GM19438 (cell line): Measurements from ENCODE around the gene ZNF844.
"Not testable (repeated sequence)": the region's sequence is repeated elsewhere in the genome, so short reads cannot be mapped to it uniquely, and the experiment has no call there.

Experiments
- ATAC-seq: cut with Tn5 transposase; IDR thresholded peaks from one replicate; pipeline ENCODE4 v1.9.1; 2021; ENCODE audit warnings: low read depth; ENCODE audit not compliant: unreplicated experiment

Gene ZNF844

DNA sequence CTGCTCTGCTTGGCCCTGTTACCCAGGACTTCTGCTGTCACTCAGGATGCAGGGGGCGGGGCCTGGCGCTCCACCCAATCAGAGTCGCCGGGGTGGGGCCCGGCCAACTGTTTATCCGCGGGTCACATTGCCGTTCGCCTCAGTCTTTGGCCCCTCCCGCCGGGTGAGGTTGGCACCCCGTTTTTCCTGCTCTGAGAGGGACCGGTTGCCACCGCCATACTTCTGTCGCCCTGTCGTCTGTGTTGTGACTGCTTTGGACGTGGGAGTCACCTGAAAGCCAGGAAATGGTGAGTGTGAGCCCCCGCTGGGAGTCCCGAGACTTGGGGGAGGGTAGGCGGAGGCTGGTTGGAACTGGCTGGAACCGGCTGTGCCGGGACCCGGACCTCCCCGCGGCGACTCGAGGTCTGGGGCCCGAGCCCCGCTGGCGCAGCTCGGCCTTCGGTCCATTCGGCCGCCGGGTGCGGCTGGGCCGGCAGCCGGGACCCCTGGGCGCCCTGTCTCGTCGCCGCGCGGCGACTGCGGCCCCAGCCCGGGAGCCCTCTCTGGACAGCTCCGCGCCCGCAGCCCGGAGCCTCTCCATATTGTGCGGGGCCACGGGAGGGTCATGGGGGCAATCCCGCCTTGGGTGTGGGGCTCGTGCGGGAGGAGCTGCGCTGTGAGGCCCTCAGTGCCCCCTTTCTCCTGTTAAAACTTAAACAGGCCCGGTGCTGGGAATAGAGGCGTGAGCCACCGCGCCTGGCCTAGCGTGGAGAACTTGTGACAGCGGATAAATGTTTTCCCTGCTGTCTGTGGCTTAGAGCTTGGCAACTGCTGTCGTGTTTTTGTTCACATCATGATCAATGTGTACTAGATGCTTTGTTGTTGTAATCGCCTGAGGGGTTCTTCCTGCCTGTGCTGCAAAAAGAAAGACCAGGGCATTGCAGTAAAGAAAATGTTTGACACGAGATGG, at the start of gene ZNF844:
ZNF844 (plus strand) TSS at position 142 of the 949 bp plus-strand sequence; CDS start at position 285, 143 bp downstream.
- peak; percentile 64 for ATAC-seq

DNA sequence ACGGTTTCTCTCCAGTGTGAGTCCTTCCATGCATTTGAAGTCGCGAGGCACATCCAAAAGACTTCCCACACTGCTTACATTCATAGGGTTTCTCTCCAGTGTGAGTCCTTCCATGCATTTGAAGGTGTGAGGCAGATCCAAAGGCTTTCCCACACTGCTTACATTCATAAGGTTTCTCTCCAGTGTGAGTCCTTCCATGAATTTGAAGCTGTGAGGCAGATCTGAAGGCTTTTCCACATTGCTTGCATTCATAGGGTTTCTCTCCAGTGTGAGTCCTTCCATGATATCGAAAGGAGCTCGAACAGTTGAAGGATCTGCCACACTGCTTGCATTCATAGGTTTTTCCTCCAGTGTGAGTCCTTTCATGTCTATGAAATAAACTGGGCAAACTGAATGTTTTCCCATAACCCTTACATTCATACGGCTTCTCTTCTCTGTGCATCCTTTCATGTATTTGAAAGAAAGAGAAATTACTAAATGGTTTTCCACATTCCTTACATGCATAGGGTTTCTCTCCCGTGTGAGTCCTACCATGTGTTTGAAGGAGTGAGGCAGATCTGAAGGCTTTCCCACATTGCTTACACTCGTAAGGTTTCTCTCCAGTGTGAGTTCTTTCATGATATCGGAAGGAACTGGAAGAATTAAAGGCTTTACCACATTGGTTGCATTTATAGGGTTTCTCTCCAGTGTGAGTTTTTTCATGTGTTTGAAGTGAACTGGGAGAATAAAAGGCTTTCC, 49.3 kb upstream of the ZNF844 start:
- ATAC-seq: no peak

DNA sequence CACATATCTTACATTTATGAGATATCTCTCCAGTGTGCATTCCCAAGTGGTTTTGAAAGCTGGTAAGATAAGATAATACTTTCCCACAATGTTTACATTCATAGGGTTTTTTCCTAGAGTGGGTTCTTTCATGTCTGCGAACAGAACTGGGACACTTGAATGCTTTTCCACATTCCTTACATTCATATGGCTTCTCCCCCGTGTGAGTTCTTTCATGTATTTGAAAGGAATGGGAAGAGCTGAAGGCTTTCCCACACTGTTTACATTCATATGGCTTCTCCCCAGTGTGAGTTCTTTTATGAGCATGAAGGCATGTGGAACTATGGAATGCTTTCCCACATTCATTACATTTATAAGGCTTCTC, 48.8 kb upstream of the ZNF844 start:
- no peak for ATAC-seq

DNA sequence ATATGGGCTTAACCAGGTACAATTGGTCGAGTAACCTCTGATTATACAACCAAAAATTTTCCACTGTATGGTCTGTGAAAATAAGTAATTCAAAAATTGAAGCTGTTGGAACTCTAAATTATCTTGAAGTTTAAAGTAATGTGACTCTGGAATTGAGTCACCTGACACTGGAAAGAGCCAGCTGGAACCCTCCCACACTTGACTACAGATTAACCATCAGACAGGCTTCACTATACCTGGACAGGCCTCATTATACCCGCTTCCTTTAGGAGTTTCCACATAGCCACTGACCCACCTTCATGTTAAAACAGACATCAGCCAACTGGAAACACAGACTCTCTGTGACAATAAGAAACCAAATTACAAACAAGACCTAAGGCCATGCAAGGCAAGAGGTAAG, 30.3 kb upstream of the ZNF844 start:
- ATAC-seq: no peak

DNA sequence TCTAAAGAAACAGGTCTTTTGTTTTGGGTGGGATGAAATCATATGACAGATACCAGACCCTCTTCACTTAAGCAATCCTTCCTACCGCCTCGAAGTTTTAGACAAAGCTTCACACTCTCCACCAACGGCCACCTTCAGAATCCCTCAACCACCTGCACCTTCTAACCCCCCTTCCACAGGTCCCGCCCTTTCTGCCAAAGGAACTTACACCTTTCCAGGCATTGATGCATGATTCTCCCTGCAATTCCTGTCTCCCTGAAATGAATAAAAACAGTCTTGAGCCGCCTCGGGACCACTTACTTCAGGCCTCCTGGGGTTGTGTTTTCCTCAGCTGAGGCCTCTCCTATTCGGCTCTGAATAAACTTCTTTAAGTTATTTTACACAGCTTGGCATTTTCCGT, 29.9 kb upstream of the ZNF844 start:
- ATAC-seq: no peak

DNA sequence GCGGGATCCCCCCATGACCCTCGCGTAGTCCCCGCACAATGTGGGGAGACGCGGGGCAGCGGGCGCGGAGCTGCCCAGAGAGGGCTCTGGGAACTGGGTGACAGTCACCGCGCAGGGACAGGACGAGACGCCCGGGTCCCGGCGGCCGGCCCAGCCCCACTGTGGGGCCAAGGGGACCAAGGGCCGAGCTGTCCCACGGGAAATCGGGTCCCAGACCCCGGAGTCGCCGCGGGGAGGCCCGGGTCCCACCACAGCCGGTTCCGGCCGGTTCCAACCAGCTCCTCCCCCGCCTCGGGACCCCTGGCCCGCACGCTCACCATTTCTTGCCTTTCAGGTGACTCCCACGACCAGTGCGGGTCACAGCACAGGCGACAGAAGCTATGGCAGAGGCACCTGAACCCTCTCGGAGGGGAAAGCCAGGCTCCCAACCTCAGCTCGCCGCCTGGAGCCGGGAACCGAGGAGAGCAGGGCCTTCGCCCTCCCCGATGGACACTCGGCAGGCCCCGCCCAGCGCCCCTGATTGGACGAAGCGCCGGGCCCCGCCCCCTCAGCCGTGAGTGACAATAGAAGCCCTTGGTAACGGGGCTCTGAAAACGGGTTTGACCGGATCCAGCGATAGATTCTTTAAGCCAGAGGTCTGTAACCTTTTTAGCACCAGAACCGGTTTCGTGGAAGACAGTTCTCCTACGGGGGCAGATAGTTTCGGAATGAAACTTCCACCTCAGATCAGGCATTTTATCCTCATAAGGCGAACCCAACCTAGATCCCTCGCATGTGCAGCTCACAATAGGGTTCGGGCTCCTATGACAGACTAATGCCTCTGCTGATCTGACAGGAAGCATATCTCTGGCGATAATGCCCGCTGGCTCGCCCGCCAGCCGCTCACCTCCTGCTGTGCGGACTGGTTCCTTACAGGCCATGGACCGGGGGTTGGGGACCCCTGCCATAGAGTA, 29.0 kb upstream of the ZNF844 start, which contains the start of gene ZNF433:
ZNF433 (minus strand) TSS at position 460 of the 953 bp plus-strand sequence; CDS start at position 320, 140 bp downstream.
- peak; percentile 94 for ATAC-seq

DNA sequence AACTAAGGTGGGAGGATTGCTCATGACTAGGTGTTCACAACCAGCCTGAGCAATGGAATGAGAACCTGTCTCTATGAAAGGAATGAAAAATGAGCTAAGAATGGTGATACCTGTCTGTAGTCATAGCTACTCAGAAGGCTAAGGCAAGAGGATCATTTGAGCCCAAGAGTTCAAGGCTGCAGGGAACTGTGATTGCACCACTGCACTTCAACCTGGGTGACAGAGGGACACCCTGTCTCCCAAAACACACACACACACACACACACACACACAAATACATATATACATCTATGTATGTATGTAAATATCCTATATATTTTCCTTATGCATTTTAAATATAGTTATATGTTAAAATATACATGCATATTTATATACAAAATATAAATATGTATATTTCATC, 21.6 kb upstream of the ZNF844 start:
- ATAC-seq: no peak

DNA sequence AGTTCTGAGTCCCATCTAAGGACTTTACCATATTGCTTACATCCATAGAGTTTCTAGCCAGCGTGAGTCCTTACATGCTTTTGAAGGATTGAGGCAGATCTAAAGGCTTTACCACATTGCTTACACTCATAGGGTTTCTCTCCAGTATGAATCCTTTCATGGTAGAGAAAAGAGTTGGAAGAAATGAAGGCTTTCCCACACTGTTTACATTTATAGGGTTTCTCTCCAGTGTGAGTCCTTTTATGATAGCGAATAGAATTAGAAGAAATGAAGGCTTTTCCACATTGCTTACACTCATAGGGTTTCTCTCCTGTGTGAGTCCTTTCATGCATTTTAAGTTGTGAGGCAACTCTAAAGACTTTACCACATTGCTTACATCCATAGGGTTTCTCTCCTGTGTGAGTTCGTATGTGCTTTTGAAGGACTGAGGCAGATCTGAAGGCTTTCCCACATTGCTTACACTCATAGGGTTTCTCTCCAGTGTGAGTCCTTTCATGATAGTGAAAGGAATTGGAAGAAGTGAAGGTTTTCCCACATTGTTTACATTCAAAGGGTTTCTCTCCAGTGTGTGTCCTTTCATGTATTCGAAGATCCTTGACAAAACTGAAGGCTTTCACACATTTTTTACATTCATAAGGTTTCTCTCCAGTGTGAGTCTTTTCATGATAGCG, 20.6 kb upstream of the ZNF844 start:
- ATAC-seq: no peak

DNA sequence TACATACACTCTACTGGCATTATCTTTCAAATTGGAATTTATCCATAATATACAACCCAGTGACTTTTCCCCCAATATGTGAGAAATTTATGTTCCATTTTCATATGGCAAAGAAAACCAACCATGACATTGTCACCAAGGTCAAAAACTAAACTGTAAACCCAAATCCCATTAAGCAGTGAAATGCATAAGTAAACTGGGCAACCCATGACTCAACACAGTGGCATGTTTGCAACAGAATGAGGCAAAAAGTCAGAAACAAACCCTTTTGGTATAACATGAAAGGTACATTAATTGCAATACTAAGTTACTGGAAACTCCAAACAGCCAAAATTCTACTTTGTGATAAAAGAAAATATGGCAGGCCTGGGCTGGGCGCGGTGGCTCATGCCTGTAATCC, 16.7 kb upstream of the ZNF844 start:
- no peak for ATAC-seq

DNA sequence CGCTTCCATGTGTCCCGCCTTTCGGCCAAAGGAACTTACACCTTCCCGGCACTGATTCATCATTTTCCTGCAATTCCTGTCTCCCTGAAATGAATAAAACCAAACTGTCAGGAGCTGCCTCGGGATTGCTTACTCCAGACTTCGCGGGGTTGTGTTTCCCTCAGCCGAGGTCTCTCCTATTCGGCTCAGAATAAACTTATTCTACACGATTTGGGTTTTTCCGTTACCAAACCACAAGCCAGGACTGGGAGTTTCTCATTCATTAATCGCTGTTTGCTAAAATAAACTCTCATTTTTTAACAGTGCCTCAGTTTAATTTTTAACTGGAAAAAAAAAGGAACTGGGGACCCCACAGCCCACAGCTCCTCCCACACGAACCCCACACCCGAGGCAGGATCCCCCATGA, 12.4 kb upstream of the ZNF844 start:
- no peak for ATAC-seq

DNA sequence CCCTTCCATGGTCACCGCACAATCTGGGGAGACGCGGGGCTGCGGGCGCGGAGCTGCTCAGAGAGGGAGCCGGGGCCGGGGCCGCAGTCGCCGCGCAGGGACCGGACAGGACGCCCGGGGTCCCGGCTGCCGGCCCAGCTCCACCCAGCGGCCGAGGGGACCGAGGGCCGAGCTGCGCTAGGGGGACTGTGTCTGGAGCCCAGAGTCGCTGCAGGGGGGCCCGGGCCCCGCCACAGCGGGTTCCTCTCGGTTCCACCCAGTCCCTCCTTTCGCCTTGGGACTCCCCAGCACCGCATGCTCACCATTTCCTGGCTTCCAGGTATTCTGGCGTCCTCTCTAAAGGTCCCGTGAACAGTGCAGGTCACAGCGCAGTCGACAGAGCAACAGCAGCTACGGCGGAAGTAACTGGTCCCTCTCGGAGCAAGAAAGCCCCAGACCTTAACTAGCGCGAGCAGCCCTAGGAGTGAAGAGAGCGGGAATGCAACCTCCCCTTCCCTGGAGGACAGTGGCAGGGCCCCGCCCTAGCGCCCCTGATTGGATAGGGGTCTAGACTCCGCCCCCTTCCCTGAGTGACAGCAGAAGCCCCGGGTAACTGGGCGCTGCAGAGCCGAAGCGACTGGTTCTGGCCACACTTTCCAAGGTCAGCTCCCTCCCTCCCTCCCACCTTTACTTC, 11.9 kb upstream of the ZNF844 start, which contains the start of gene ZNF878:
ZNF878 (minus strand) TSS at position 465 of the 673 bp plus-strand sequence; CDS start at position 305, 160 bp downstream.
- ATAC-seq: peak; percentile 75

DNA sequence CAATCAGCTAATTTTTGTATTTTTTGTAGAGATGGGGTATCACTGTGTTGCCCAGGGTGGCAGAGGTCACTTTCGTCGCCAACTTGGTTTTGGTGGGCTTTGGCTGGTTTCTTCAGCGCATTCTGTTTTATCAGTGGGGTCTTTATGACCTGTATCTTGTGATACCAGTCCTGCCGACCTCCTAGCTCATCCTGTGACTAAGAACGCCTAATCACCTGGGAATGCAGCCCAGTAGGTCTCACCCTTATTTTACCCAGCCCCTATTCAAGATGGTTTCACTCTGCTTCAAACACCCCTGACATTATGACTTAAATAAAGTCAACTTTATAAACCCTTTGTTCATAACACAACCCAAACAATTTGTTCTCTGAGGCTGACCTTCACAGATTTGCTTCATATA, 8.7 kb upstream of the ZNF844 start:
- no peak for ATAC-seq

DNA sequence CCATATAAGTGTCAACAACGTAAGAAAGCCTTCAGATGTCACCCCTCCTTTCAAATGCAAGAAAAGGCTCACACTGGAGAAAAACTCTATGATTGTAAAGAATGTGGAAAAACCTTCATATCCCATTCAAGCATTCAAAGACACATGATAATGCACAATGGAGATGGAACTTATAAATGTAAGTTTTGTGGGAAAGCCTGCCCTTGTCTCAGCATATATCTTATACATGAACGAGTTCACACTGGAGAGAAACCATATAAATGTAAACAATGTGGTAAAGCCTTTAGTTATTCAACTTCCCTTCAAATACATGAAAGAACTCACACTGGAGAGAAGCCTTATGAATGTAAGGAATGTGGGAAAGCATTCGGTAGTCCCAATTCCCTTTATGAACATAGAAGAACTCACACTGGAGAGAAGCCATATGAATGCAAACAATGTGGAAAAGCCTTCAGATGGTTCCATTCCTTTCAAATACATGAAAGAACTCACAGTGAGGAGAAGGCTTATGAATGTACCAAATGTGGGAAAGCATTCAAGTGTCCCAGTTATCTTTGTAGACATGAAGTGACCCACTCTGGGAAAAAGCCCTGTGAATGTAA, 11.1 kb downstream of the ZNF844 start:
- ATAC-seq: no peak

DNA sequence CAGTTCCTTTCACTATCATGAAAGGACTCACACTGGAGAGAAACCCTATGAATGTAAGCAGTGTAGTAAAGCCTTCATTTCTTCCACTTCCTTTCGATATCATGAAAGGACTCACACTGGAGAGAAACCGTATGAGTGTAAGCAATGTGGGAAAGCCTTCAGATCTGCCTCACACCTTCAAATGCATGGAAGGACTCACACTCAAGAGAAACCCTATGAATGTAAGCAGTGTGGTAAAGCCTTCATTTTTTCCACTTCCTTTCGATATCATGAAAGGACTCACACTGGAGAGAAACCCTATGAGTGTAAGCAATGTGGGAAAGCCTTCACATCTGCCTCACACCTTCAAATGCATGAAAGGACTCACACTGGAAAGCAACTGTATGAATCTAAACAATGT, 11.8 kb downstream of the ZNF844 start:
- not testable (repeated sequence) for ATAC-seq

DNA sequence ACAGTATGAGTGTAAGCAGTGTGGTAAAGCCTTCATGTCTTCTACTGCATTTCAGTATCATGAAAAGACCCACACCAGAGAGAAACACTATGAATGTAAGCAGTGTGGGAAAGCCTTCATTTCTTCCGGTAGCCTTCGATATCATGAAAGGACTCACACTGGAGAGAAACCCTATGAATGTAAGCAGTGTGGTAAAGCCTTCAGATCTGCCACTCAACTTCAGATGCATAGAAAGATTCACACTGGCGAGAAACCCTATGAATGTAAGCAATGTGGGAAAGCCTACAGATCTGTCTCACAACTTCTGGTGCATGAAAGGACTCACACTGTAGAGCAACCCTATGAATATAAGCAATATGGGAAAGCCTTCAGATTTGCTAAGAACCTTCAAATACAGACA, 12.8 kb downstream of the ZNF844 start:
- ATAC-seq: no peak

DNA sequence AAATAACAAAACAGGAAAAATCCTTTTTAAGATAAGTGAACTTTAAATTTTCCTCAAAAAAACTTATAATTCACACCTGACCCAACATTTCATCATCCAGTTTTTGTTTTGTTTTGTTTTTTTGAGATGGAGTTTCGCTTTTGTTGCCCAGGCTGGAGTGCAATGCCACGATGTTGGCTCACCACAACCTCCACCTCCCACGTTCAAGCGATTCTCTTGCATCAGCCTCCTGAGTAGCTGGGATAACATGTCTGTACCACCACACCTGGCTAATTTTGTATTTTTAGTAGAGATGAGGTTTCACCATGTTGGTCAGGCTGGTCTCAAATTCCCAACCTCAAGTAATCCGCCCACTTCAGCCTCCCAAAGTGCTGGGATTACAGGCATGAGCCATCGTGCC, 18.8 kb downstream of the ZNF844 start:
- not testable (repeated sequence) for ATAC-seq

DNA sequence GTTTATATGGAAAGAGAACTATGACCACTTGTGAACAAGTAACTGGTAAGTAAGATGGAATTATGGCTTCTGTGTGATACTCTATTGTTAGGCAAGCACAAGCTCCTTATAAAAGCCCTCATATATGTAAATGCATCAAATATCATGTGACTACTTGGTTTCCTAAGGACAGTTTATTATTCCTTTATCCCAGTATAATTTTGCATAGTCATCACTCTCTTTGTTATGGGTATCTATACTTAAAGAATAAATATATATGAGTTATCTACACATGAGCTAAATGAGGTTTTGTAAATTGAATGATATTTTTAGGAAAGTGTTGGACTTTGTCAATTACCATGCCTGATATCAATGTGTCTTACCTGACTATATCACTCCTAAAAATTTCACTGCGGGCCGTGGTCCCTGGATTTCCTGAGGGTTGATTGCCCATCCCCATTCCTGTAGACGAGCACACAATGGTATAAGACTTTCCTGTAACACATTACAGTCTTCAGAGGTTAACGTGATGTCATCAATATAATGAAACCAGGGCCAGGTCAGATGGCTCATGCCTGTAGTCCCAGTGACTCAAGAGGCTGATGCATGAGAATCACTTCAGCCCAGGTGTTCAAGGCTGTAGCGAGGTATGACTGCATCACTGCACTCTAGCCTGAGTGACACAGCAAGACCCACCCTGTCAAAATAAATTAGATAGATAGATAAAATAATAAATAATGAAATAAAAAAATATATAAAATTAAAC, 20.7 kb downstream of the ZNF844 start:
- ATAC-seq: no peak

DNA sequence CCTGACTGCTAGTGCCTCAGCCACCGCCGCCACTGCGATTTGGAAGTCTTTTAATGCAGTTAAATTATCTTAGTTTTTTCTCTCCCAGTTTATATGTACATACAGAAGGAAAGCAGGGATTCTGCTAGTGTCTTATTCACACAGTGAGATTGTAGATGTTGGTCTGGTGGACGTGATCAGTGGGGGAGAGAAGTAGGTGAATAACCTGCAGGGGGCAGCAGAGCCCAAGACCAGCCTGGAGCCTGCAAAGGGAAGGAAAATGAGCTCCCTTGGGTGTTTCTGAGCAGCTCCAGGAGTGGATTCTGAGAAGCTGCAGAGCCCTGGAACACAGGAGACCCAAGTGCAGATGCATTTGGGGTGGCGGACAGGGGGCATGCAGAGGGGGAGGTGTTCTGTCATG, 26.3 kb downstream of the ZNF844 start:
- no peak for ATAC-seq
